GM10248 (cell line): Measurements from ENCODE around the gene PDLIM1.

ENCODE experiments used
- CTCF ChIA-PET: fragments of 300-600 bp; sonication (Branson Sonifier 250); formaldehyde crosslinking; extraction: SDS; loops from one replicate; lab custom pipeline; 2021; ENCODE audit warnings: antibody characterized with exemption; lab: Yijun Ruan, JAX
- POLR2A ChIA-PET: fragments of 350-650 bp; sonication (Branson Sonifier 250); formaldehyde crosslinking; extraction: SDS; loops from one replicate; lab custom pipeline; 2020; ENCODE audit warnings: antibody characterized with exemption; lab: Yijun Ruan, JAX
- DNase-seq: peaks from one replicate; pipeline ENCODE4 v3.0.0; 2012; ENCODE audit errors: extremely low spot score
- TF ChIP-seq, protein P1 (sequence below): IDR thresholded peaks from 2 replicates; pipeline ENCODE4 v1.5.1; 2012; ENCODE audit warnings: mild to moderate bottlenecking, low read depth; ENCODE audit errors: extremely low read depth, missing control alignments, control extremely low read depth

The PDLIM1 gene

DNA sequence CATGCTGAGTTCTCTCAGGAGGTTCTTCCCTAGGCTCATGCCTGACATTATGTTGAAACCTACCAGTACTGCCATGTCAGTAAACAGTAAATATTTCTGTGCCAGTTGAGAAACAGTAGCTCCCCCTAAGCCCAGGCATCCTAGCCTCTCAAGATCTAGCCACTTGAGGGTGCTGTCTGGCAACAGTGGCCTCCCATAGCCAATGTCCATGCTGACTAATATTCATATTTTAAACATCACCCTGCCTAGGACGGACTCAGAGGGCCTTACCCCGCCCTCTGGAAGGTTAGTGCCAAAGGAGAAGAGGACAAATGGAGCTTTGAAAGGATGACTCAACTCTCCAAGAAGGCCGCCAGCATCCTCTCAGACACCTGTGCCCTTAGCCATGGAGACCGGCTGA, 89.1 kb downstream of the PDLIM1 start:
- ChIA-PET CTCF (interaction anchor here (1.0 to 3.0 kb wide), 10 partner anchors 9 to 174 kb away, joined by 3 to 24 read pairs (median 5); no protein-coding TSS in a partner anchor), POLR2A (no interaction called here)
- DNase-seq: no peak
- TF ChIP-seq, protein P1, sequence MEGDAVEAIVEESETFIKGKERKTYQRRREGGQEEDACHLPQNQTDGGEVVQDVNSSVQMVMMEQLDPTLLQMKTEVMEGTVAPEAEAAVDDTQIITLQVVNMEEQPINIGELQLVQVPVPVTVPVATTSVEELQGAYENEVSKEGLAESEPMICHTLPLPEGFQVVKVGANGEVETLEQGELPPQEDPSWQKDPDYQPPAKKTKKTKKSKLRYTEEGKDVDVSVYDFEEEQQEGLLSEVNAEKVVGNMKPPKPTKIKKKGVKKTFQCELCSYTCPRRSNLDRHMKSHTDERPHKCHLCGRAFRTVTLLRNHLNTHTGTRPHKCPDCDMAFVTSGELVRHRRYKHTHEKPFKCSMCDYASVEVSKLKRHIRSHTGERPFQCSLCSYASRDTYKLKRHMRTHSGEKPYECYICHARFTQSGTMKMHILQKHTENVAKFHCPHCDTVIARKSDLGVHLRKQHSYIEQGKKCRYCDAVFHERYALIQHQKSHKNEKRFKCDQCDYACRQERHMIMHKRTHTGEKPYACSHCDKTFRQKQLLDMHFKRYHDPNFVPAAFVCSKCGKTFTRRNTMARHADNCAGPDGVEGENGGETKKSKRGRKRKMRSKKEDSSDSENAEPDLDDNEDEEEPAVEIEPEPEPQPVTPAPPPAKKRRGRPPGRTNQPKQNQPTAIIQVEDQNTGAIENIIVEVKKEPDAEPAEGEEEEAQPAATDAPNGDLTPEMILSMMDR: no peak

DNA sequence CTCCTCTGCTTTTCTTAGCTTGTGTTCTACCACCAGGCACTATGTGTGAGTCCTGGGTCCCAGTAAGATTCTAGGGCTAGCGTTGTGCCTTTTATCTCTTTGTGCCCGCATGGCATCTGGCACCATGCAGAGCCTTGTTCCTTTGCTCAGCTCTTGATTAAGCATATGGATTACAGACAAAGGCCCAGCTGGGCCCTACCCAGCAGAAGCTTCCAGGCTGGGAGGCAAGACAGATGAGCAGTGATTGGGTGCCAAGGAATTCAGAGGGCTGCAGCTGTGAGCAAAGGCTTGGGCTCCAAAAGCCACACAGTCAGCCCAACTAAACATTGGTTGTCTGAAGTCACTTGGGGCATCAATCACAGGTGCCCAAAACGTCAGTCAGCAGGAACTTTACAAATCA, 94.8 kb downstream of the PDLIM1 start:
- no peak for DNase-seq
- ChIA-PET CTCF (interaction anchor here (0.7 to 1.0 kb wide), 3 partner anchors 12 to 234 kb away, joined by 3 to 4 read pairs (median 3); no protein-coding TSS in a partner anchor), POLR2A (no interaction called here)
- TF ChIP-seq, protein P1: no peak

DNA sequence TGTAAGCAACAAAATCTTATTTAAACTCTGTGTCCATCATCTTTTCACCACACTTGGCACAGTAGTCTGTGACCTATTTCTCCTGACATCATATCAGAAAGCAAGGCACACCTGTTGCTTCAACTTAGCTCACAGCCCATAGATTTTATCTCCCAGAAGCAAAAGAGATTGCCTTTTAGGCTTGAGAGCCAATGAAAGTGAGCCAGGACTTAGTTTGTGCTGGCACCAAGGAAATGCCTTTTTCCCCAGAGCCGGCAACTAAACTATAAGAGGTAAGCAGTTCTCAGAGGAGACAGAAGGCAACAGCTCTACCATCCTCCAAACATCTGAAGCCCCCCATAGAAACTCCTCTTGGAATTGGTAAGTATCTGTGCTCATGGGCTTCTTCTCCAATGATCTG, 96.9 kb downstream of the PDLIM1 start, which contains the start of gene ACSM6:
ACSM6 (plus strand) TSS at position 295 of the 400 bp plus-strand sequence. CDS start 248 bp downstream, outside the sequence.
- ChIA-PET CTCF (interaction anchor here (1.0 to 1.3 kb wide), 2 partner anchors 10 to 12 kb away, joined by 3 read pairs; no protein-coding TSS in a partner anchor), POLR2A (no interaction called here)
- TF ChIP-seq, protein P1: no peak
- DNase-seq: no peak

DNA sequence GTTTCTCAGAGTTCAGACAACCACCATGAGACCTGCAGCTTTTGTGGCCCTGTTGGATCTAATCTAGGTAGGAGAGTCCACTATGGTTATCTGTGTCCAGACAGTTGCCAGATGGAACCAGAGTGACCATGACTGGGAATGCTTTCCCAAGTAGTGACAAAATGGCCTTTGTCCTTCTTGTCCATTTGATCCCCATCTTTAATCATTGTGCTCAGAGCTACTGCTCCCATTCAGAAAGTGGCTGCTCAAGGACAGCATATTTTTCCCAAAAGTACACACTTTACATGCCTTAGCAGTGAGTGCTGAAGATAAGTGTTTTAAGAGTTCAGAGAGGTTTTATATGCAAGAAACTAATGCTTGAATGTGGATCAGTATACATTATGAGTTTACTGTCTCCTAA, 102.2 kb downstream of the PDLIM1 start:
- DNase-seq: no peak
- CTCF ChIA-PET: interaction anchor here (1.0 to 1.5 kb wide), 4 partner anchors 9 to 174 kb away, joined by 3 to 4 read pairs (median 3); no protein-coding TSS in a partner anchor
- POLR2A ChIA-PET: no interaction called here
- TF ChIP-seq, protein P1: no peak

DNA sequence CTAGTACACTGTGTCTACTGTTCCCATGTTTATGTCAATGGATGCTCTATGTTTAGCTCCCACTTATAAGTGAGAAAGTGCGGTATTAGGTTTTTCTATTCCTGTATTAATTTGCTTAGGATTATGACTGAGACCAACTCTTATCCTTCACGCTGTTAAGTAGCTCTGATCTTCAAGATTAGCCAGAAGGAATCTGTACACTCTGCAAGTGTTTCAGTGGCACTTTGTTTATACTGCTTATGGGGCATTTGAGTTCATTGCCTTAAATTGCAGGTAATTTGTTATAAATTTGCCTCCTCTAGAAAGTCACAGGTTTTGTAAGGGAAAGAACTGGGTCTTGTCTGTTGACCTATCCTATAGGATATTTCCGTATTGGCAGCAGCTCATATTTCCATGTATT, 103.2 kb downstream of the PDLIM1 start:
- TF ChIP-seq, protein P1: no peak
- POLR2A ChIA-PET: no interaction called here
- DNase-seq: no peak
- CTCF ChIA-PET: interaction anchor here (0.7 to 1.0 kb wide), 2 partner anchors 202 to 259 kb away, joined by 3 read pairs; no protein-coding TSS in a partner anchor
